ENCODE results near the gene COL17A1.

DNA sequence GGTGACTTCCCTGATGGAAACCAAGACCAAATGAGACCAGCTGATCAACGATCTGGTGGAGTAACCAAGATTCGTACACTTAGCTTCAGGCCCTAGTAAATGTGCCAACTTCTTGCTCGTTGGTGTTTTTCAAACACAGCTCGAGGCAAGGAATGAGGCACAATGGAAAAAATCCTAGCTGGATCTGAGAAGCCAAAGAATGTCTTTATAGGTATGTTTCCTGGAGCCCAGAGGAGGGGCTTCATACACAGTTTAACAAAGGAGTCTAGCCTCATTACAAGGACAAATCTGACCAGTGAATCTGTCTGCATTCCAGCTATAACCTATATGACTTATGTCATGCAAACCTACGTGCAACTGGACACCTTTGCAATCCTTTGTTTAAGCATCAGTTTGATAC is 3.7 kb downstream of the COL17A1 start:
- TF ChIP-seq, protein P1, sequence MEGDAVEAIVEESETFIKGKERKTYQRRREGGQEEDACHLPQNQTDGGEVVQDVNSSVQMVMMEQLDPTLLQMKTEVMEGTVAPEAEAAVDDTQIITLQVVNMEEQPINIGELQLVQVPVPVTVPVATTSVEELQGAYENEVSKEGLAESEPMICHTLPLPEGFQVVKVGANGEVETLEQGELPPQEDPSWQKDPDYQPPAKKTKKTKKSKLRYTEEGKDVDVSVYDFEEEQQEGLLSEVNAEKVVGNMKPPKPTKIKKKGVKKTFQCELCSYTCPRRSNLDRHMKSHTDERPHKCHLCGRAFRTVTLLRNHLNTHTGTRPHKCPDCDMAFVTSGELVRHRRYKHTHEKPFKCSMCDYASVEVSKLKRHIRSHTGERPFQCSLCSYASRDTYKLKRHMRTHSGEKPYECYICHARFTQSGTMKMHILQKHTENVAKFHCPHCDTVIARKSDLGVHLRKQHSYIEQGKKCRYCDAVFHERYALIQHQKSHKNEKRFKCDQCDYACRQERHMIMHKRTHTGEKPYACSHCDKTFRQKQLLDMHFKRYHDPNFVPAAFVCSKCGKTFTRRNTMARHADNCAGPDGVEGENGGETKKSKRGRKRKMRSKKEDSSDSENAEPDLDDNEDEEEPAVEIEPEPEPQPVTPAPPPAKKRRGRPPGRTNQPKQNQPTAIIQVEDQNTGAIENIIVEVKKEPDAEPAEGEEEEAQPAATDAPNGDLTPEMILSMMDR (IDR thresholded peaks at IDR 0.05), result no peak
- TF ChIP-seq ZFX (IDR thresholded peaks at IDR 0.05; ENCODE audit: borderline replicate concordance), result no peak
